Mesendoderm (in vitro differentiated cells): Measurements from ENCODE around the gene PATE3.

Experiments used
- DNase-seq: peaks from one replicate; pipeline ENCODE4 v3.0.0; 2013
- H2AK5ac ChIP-seq: 2 replicates; pipeline ENCODE4 v1.6.1; 2013; ENCODE audit warnings: low read length, inconsistent platforms
- H2BK120ac ChIP-seq: 2 replicates; pipeline ENCODE4 v1.6.1; 2013; ENCODE audit warnings: low read depth, mild to moderate bottlenecking, low read length, moderate library complexity, mixed read lengths
- H2BK15ac ChIP-seq: replicated peaks from 2 replicates; pipeline ENCODE4 v1.6.1; 2013; ENCODE audit warnings: low read depth, mild to moderate bottlenecking, moderate library complexity
- H2BK5ac ChIP-seq: 2 replicates; pipeline ENCODE4 v1.6.1; 2013; ENCODE audit warnings: low read length, inconsistent platforms
- H3K18ac ChIP-seq: 2 replicates; pipeline ENCODE4 v1.6.1; 2013; ENCODE audit warnings: mild to moderate bottlenecking, low read length, mixed read lengths
- H3K23ac ChIP-seq: one replicate; pipeline ENCODE4 v1.6.1; 2013; ENCODE audit warnings: low read length
- H3K27ac ChIP-seq: 2 replicates; pipeline ENCODE4 v1.5.1; 2013; ENCODE audit warnings: low read depth, mild to moderate bottlenecking, inconsistent platforms, low read length, moderate library complexity
- H3K27me3 ChIP-seq: 2 replicates; pipeline ENCODE4 v1.6.1; 2013; ENCODE audit warnings: low read length, control low read depth, mild to moderate bottlenecking, inconsistent platforms; ENCODE audit not compliant: insufficient read depth, poor library complexity
- H3K36me3 ChIP-seq: 2 replicates; pipeline ENCODE4 v1.6.1; 2013; ENCODE audit warnings: low read length, inconsistent platforms; ENCODE audit not compliant: control insufficient read depth, insufficient read depth
- H3K4ac ChIP-seq: one replicate; pipeline ENCODE4 v1.6.1; 2013; ENCODE audit warnings: low read depth, mild to moderate bottlenecking, low read length, moderate library complexity
- H3K4me1 ChIP-seq: 2 replicates; pipeline ENCODE4 v1.6.1; 2013; ENCODE audit warnings: low read depth, low read length, inconsistent platforms; ENCODE audit not compliant: control insufficient read depth
- H3K4me2 ChIP-seq: 2 replicates; pipeline ENCODE4 v1.6.1; 2013; ENCODE audit warnings: low read length
- H3K4me3 ChIP-seq: 2 replicates; pipeline ENCODE4 v1.5.1; 2013; ENCODE audit warnings: mild to moderate bottlenecking, low read length
- H3K56ac ChIP-seq: one replicate; pipeline ENCODE4 v1.6.1; 2013; ENCODE audit warnings: low read length
- H3K79me1 ChIP-seq: 2 replicates; pipeline ENCODE4 v1.6.1; 2013; ENCODE audit warnings: low read length, inconsistent platforms
- H3K79me2 ChIP-seq: 2 replicates; pipeline ENCODE4 v1.6.1; 2013; ENCODE audit warnings: mild to moderate bottlenecking, low read length; ENCODE audit not compliant: control insufficient read depth, insufficient read depth
- H3K9ac ChIP-seq: 2 replicates; pipeline ENCODE4 v1.6.1; 2013; ENCODE audit warnings: low read length, inconsistent platforms
- H4K5ac ChIP-seq: one replicate; pipeline ENCODE4 v1.6.1; 2013; ENCODE audit warnings: low read length
- H4K8ac ChIP-seq: one replicate; pipeline ENCODE4 v1.6.1; 2013; ENCODE audit warnings: low read depth, mild to moderate bottlenecking, control low read depth, low read length, moderate library complexity
- WGBS: extraction: QIAGEN DNeasy Blood & Tissue Kit; methylation state at CpG from one replicate; pipeline ENCODE4 v1.1.7; 2013; ENCODE audit warnings: low lambda C conversion rate, missing lambda C conversion rate; ENCODE audit not compliant: insufficient coverage; ENCODE audit errors: extremely low coverage; 5-methylcytosine and 5-hydroxymethylcytosine counted together

The PATE3 gene

GRCh38 chr11:125762445-125762844 lies 25.5 kb upstream of the PATE3 start:
- Histone ChIP-seq H3K27ac (no peak overlapping the region), H3K36me3 (no peaks in the 10 kb centered on the region)

GRCh38 chr11:125763483-125763882 lies 24.4 kb upstream of the PATE3 start:
- H3K4me3 ChIP-seq: no peak overlapping the region
- no peak for DNase-seq
- no peaks in the 10 kb centered on the region for H3K79me1 ChIP-seq
- H3K56ac ChIP-seq: no peak overlapping the region
- H2BK15ac ChIP-seq: no peak overlapping the region
- no peaks in the 10 kb centered on the region for H3K36me3 ChIP-seq
- no peaks in the 10 kb centered on the region for H3K4me1 ChIP-seq
- no peak overlapping the region for H2BK120ac ChIP-seq
- no CpG with 5 or more reads among the region's 2 CpGs for WGBS
- no peak overlapping the region for H3K27ac ChIP-seq
- H3K4me2 ChIP-seq: no peak overlapping the region
- H3K23ac ChIP-seq: no peak overlapping the region
- H2AK5ac ChIP-seq: no peak overlapping the region
- no peak overlapping the region for H2BK5ac ChIP-seq
- no peak overlapping the region for H3K18ac ChIP-seq
- no peaks in the 10 kb centered on the region for H3K27me3 ChIP-seq
- H3K79me2 ChIP-seq: no peaks in the 10 kb centered on the region
- no peak overlapping the region for H3K9ac ChIP-seq
- H3K4ac ChIP-seq: no peak overlapping the region
- H4K5ac ChIP-seq: no peak overlapping the region
- no peak overlapping the region for H4K8ac ChIP-seq

More at GRCh38 chr11:125762445-125762844, 25.5 kb upstream of the PATE3 start:
- no peaks in the 10 kb centered on the region for H3K4me1 ChIP-seq
- H4K5ac ChIP-seq: no peak overlapping the region
- no peak overlapping the region for H2AK5ac ChIP-seq
- no peak overlapping the region for H3K9ac ChIP-seq
- H2BK120ac ChIP-seq: no peak overlapping the region
- H3K4me3 ChIP-seq: no peak overlapping the region
- H4K8ac ChIP-seq: no peak overlapping the region
- no peak for DNase-seq
- no peak overlapping the region for H3K23ac ChIP-seq
- H3K4ac ChIP-seq: no peak overlapping the region
- no peaks in the 10 kb centered on the region for H3K79me2 ChIP-seq
- H3K27me3 ChIP-seq: no peaks in the 10 kb centered on the region
- no peak overlapping the region for H3K18ac ChIP-seq
- H3K79me1 ChIP-seq: no peaks in the 10 kb centered on the region
- H2BK5ac ChIP-seq: no peak overlapping the region
- H3K4me2 ChIP-seq: no peak overlapping the region
- H3K56ac ChIP-seq: no peak overlapping the region
- no peak overlapping the region for H2BK15ac ChIP-seq
- 100% methylated on average over 1 of the region's 1 CpG for WGBS

- Histone ChIP-seq H2AK5ac (no peak overlapping the region), H3K27ac (no peak overlapping the region), H3K79me2 (no peaks in the 10 kb centered on the region), H3K56ac (no peak overlapping the region), H2BK5ac (no peak overlapping the region), H2BK15ac (no peak overlapping the region), H3K4me2 (no peak overlapping the region), H2BK120ac (no peak overlapping the region), H3K4me3 (no peak overlapping the region), H3K4ac (no peak overlapping the region), H3K9ac (no peak overlapping the region), H4K5ac (no peak overlapping the region), H3K36me3 (no peaks in the 10 kb centered on the region), H3K79me1 (no peaks in the 10 kb centered on the region), H3K23ac (no peak overlapping the region), H3K18ac (no peak overlapping the region), H3K27me3 (no peaks in the 10 kb centered on the region), H4K8ac (no peak overlapping the region), H3K4me1 (no peaks in the 10 kb centered on the region)
- no peak for DNase-seq
- WGBS: no CpG with 5 or more reads among the region's 1 CpG
Observed at GRCh38 chr11:125766251-125766650, 21.7 kb upstream of the PATE3 start.

GRCh38 chr11:125768336-125769046 lies 19.4 kb upstream of the PATE3 start:
- Histone ChIP-seq H3K9ac (no peak overlapping the region), H3K4ac (no peak overlapping the region), H3K79me2 (no peaks in the 10 kb centered on the region), H2BK5ac (no peak overlapping the region), H3K56ac (no peak overlapping the region), H4K5ac (no peak overlapping the region), H3K36me3 (no peaks in the 10 kb centered on the region), H3K4me3 (no peak overlapping the region), H2BK15ac (no peak overlapping the region), H3K4me2 (no peak overlapping the region), H3K79me1 (no peaks in the 10 kb centered on the region), H3K23ac (no peak overlapping the region), H2AK5ac (no peak overlapping the region), H3K18ac (no peak overlapping the region), H3K27me3 (no peaks in the 10 kb centered on the region), H3K27ac (no peak overlapping the region), H3K4me1 (no peaks in the 10 kb centered on the region), H2BK120ac (no peak overlapping the region), H4K8ac (no peak overlapping the region)
- no CpG with 5 or more reads among the region's 10 CpGs for WGBS
- DNase-seq: peak; percentile 57

- H3K27me3 ChIP-seq: no peaks in the 10 kb centered on the region
- H2BK120ac ChIP-seq: no peak overlapping the region
- no peaks in the 10 kb centered on the region for H3K79me1 ChIP-seq
- no peak for DNase-seq
- H3K4ac ChIP-seq: no peak overlapping the region
- H3K4me2 ChIP-seq: no peak overlapping the region
- no peak overlapping the region for H3K9ac ChIP-seq
- no peaks in the 10 kb centered on the region for H3K36me3 ChIP-seq
- WGBS: no CpG with 5 or more reads among the region's 2 CpGs
- H3K79me2 ChIP-seq: no peaks in the 10 kb centered on the region
- H3K4me3 ChIP-seq: no peak overlapping the region
- no peak overlapping the region for H3K18ac ChIP-seq
- H4K5ac ChIP-seq: no peak overlapping the region
- no peaks in the 10 kb centered on the region for H3K4me1 ChIP-seq
- H2AK5ac ChIP-seq: no peak overlapping the region
- H2BK5ac ChIP-seq: no peak overlapping the region
- no peak overlapping the region for H2BK15ac ChIP-seq
- no peak overlapping the region for H3K56ac ChIP-seq
- no peak overlapping the region for H4K8ac ChIP-seq
- H3K23ac ChIP-seq: no peak overlapping the region
- H3K27ac ChIP-seq: no peak overlapping the region
Observed at GRCh38 chr11:125770583-125770982, 17.3 kb upstream of the PATE3 start.
